ENCODE results near the gene NHS. TPM values are rescaled to one million over a fixed set of nuclear protein-coding genes. Genes with fewer than 3 reads are reported as not detected.
A peak's percentile ranks its signal among the peaks of the same experiment; 100 is the strongest.

The NHS gene
- polyA plus RNA-seq, 2 of the 4 experiments (the other 2 are of a cell fraction) = 3.6 to 5.0 TPM

DNA sequence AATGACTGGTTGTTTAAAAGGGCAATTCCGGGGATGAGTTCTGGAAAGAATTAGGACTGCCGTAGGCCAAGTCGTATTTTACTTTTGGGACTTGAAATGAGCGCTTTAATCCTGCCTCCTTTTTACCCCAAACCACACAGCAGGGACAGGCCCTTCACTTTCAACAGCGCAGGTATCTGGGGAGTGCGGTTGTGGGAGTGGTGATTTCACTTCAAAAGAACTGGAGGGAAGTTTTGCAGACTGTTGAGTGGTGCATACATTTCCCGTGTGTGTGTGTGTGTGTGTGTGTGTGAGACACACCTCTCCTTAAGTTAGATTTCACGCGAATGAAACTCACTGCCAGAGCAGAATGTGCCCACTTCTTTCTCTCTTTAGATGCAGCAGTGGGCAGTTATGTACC lies 2.8 kb downstream of the NHS start (continued):
- TF ChIP-seq NR3C1 (IDR thresholded peaks at IDR 0.05) (no peak), HOXA7 (CRISPR knock-in tag; IDR thresholded peaks at IDR 0.05) (no peak), CBX8 (IDR thresholded peaks at IDR 0.05) (no peak), ZC3H11A (IDR thresholded peaks at IDR 0.05) (no peak)

DNA sequence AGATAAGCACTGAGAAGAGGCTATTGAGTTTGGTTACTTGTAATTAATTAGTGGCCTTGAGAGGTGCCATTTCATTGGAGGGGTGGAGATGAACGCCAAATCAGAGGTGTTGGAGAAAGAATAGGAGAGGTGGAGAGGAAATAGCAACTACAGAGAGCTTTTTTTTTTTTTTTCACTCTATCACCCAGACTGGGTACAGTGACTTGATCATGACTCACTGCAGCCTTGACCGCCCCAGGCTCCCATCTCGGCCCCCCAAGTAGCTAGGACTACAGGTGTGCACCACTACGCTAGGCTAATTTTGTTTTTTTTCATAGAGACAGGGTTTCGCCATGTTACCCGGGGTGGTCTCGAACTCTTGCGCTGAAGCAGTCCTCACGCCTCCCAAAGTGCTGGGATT lies 5.2 kb downstream of the NHS start:
- CTCF ChIA-PET = interaction anchor here (1.7 kb wide), 1 partner anchor 211 kb away, joined by 5 read pairs; no protein-coding TSS in a partner anchor

GRCh38 chrX:17390419-17390850 lies 15.4 kb downstream of the NHS start:
- H3K4me3 ChIP-seq = no peak overlapping the region
- no peak overlapping the region for H3K27ac ChIP-seq
- DNase-seq (ENCODE audit: low read depth in 1 of 2, low spot score in 1 of 2) (no peak), FAIRE-seq (no peak), ATAC-seq (no peak)
- H3K9me3 ChIP-seq = no peaks in the 10 kb centered on the region
- TF ChIP-seq, protein P1, sequence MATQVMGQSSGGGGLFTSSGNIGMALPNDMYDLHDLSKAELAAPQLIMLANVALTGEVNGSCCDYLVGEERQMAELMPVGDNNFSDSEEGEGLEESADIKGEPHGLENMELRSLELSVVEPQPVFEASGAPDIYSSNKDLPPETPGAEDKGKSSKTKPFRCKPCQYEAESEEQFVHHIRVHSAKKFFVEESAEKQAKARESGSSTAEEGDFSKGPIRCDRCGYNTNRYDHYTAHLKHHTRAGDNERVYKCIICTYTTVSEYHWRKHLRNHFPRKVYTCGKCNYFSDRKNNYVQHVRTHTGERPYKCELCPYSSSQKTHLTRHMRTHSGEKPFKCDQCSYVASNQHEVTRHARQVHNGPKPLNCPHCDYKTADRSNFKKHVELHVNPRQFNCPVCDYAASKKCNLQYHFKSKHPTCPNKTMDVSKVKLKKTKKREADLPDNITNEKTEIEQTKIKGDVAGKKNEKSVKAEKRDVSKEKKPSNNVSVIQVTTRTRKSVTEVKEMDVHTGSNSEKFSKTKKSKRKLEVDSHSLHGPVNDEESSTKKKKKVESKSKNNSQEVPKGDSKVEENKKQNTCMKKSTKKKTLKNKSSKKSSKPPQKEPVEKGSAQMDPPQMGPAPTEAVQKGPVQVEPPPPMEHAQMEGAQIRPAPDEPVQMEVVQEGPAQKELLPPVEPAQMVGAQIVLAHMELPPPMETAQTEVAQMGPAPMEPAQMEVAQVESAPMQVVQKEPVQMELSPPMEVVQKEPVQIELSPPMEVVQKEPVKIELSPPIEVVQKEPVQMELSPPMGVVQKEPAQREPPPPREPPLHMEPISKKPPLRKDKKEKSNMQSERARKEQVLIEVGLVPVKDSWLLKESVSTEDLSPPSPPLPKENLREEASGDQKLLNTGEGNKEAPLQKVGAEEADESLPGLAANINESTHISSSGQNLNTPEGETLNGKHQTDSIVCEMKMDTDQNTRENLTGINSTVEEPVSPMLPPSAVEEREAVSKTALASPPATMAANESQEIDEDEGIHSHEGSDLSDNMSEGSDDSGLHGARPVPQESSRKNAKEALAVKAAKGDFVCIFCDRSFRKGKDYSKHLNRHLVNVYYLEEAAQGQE (IDR thresholded peaks at IDR 0.05) = no peak
- TF ChIP-seq SMC3 (IDR thresholded peaks at IDR 0.05) (no peak), CEBPB (IDR thresholded peaks at IDR 0.05) (peak in 1 of 2 experiments; percentile 31; a peak in 1 of 4 replicates)
- no peak overlapping the region for H3K4me2 ChIP-seq
- ChIA-PET POLR2A (no interaction called here), CTCF (no interaction called here)
- no peaks in the 10 kb centered on the region for H3K4me1 ChIP-seq
- WGBS (ENCODE audit: missing lambda C conversion rate) = 97% methylated on average over 5 of the region's 5 CpGs

More for the DNA sequence above, 5.2 kb downstream of the NHS start:
- TF ChIP-seq TFCP2L1 (CRISPR knock-in tag; IDR thresholded peaks at IDR 0.05) (no peak), HOXB13 (CRISPR knock-in tag; IDR thresholded peaks at IDR 0.05; ENCODE audit: low read depth) (no peak), GATA3 (IDR thresholded peaks at IDR 0.05; ENCODE audit: borderline replicate concordance) (no peak), HMGXB4 (CRISPR knock-in tag; IDR thresholded peaks at IDR 0.05; ENCODE audit: borderline replicate concordance) (no peak), RNF2 (IDR thresholded peaks at IDR 0.05; ENCODE audit: borderline replicate concordance, low read depth) (no peak), CEBPB (IDR thresholded peaks at IDR 0.05) (no peak), MAX (IDR thresholded peaks at IDR 0.05) (no peak), NPAS2 (CRISPR knock-in tag; IDR thresholded peaks at IDR 0.05; ENCODE audit: borderline replicate concordance) (no peak), NFE2L2 (conservative IDR thresholded peaks at IDR 0.05; ENCODE audit: low read length) (no peak), POLR2A (IDR thresholded peaks at IDR 0.05; ENCODE audit: low read length) (no peak)
- no peak for ATAC-seq
- no peak overlapping the region; a peak in 1 of 6 replicates for H3K27ac ChIP-seq
- peaks cover 25% of the 10 kb centered on the region for H3K4me1 ChIP-seq
- DNase-seq (ENCODE audit: low read depth in 1 of 2, low spot score in 1 of 2) = no peak
- H3K9me3 ChIP-seq = peaks cover 3% of the 10 kb centered on the region; the same call in 1 of the 3 replicates
- WGBS (ENCODE audit: missing lambda C conversion rate) = 81% methylated on average over 7 of the region's 9 CpGs
- POLR2A ChIA-PET = interaction anchor here (0.6 kb wide), 1 partner anchor 212 kb away, joined by 4 read pairs; no protein-coding TSS in a partner anchor
- no peak for FAIRE-seq
- H3K4me3 ChIP-seq = no peak overlapping the region
- H3K4me2 ChIP-seq = 0 out of 3 replicates have a peak overlapping the region, but pooled peaks have one; percentile 12

GRCh38 chrX:17395154-17395553 lies 20.2 kb downstream of the NHS start:
- ChIA-PET CTCF (no interaction called here), POLR2A (no interaction called here)
- ATAC-seq = no peak
- no peak for DNase-seq (ENCODE audit: low read depth in 1 of 2, low spot score in 1 of 2)
- peak; percentile 32 for FAIRE-seq
- 94% methylated on average over 1 of the region's 1 CpG for WGBS (ENCODE audit: missing lambda C conversion rate)
- H3K4me2 ChIP-seq = no peak overlapping the region
- peaks cover 7% of the 10 kb centered on the region; the same call in 1 of the 3 replicates for H3K9me3 ChIP-seq
- no peak overlapping the region for H3K4me3 ChIP-seq
- H3K4me1 ChIP-seq = peaks cover 16% of the 10 kb centered on the region
- no peak overlapping the region for H3K27ac ChIP-seq
- TF ChIP-seq ZFP36 (IDR thresholded peaks at IDR 0.05; ENCODE audit: borderline replicate concordance, partially characterized antibody) = no peak
- no peak for TF ChIP-seq ZSCAN20 (CRISPR knock-in tag; IDR thresholded peaks at IDR 0.05)
- no peak for TF ChIP-seq RCOR1 (IDR thresholded peaks at IDR 0.05; ENCODE audit: low read depth, low read length)
- TF ChIP-seq EHMT2 (IDR thresholded peaks at IDR 0.05; ENCODE audit: low read depth) = no peak
- TF ChIP-seq NFE2L2 (conservative IDR thresholded peaks at IDR 0.05; ENCODE audit: low read length) = no peak
- TF ChIP-seq, protein P2, sequence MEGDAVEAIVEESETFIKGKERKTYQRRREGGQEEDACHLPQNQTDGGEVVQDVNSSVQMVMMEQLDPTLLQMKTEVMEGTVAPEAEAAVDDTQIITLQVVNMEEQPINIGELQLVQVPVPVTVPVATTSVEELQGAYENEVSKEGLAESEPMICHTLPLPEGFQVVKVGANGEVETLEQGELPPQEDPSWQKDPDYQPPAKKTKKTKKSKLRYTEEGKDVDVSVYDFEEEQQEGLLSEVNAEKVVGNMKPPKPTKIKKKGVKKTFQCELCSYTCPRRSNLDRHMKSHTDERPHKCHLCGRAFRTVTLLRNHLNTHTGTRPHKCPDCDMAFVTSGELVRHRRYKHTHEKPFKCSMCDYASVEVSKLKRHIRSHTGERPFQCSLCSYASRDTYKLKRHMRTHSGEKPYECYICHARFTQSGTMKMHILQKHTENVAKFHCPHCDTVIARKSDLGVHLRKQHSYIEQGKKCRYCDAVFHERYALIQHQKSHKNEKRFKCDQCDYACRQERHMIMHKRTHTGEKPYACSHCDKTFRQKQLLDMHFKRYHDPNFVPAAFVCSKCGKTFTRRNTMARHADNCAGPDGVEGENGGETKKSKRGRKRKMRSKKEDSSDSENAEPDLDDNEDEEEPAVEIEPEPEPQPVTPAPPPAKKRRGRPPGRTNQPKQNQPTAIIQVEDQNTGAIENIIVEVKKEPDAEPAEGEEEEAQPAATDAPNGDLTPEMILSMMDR (IDR thresholded peaks at IDR 0.05) = no peak
- TF ChIP-seq BHLHE40 (IDR thresholded peaks at IDR 0.05; ENCODE audit: low read depth, low read length) = no peak
- no peak for TF ChIP-seq HOXB5 (CRISPR knock-in tag; IDR thresholded peaks at IDR 0.05)
- TF ChIP-seq CEBPB (IDR thresholded peaks at IDR 0.05) = no peak
- TF ChIP-seq TP53 (CRISPR knock-in tag; IDR thresholded peaks at IDR 0.05) = no peak
- TF ChIP-seq CHD2 (IDR thresholded peaks at IDR 0.05; ENCODE audit: low read length, partially characterized antibody) = no peak
- TF ChIP-seq FOXS1 (CRISPR knock-in tag; IDR thresholded peaks at IDR 0.05) = no peak

Measured in A549 (cell line).